Fibroblast of pulmonary artery (primary cell): Measurements from ENCODE around the gene TRIM65.

Source experiments
- DNase-seq: peaks from one replicate; pipeline ENCODE4 v3.0.0-alpha.2; 2010; ENCODE audit warnings: low read depth
- H3K4me3 ChIP-seq: replicated peaks from 2 replicates; pipeline ENCODE4 v1.5.1; 2011; ENCODE audit warnings: low read depth, mild to moderate bottlenecking, control low read depth, low read length, moderate library complexity
- TF ChIP-seq, protein P1 (sequence below): IDR thresholded peaks from 2 replicates; pipeline ENCODE4 v1.5.1; 2011; ENCODE audit warnings: mild to moderate bottlenecking, control low read depth, low read length, inconsistent platforms; ENCODE audit errors: missing control alignments

TRIM65 gene

DNA sequence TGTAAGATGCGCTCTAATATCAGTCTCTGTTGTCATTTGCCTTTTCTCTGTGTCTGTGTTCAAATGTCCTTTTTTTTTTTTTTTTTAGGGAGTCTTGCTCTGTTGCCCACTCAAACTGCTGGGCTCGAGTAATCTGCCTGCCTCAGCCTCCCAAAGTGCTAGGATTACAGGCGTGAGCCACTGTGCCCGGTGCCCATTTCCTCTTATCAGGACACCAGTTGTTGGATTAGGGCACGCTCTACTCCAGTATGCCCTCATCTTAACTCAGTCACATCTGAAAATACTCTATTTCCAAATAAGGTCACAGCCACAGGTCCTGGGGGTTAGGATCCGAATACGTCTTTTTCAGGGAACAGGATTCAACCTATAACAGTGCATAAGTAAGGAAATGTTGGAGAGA is 16.5 kb downstream of the TRIM65 start:
- H3K4me3 ChIP-seq = no peak overlapping the region
- no peak for DNase-seq
- TF ChIP-seq, protein P1, sequence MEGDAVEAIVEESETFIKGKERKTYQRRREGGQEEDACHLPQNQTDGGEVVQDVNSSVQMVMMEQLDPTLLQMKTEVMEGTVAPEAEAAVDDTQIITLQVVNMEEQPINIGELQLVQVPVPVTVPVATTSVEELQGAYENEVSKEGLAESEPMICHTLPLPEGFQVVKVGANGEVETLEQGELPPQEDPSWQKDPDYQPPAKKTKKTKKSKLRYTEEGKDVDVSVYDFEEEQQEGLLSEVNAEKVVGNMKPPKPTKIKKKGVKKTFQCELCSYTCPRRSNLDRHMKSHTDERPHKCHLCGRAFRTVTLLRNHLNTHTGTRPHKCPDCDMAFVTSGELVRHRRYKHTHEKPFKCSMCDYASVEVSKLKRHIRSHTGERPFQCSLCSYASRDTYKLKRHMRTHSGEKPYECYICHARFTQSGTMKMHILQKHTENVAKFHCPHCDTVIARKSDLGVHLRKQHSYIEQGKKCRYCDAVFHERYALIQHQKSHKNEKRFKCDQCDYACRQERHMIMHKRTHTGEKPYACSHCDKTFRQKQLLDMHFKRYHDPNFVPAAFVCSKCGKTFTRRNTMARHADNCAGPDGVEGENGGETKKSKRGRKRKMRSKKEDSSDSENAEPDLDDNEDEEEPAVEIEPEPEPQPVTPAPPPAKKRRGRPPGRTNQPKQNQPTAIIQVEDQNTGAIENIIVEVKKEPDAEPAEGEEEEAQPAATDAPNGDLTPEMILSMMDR = no peak

DNA sequence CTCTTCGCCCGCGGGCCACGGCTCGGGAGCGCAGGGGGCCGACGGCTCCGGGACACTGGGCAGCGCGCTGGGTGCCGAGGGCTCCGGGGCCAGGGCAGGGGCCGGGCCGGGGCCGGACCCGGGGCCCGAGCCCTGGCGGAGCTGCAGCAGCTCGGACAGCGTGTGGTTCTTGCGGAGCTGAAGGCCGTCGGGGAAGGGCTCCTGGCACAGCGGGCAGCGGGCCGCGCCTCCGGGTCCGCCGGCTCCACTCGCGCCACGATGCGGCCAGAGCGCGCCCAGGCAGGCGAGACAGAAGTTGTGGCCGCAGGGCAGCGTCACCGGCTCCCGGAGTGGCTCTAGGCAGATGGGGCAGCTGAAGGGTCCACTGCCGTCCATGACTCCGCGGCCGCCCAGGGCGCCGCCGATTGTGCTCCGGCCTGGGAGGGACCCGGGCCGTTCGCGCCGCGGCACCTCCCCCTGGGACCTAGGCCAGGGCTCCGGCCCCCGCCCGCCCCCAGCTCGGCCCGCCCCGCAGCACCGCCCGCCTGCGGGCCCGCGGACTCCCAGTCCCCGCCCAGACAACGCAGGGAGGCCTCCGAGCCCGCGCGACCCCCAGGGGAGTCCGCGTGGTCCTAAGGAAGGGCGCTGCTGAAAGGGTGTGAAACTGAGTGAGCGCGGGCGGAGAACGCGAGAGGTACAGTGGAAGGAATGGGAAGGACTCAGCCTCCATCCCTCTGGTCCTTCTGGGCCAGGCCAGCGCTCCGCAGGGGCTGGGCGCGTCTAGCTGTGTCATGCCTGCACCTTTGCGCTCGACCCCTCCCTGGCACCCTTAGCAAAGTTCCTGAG is 18.4 kb downstream of the TRIM65 start, which contains the start of gene TRIM47:
Gene TRIM47 (minus strand): TSS at position 408 of the 825 bp plus-strand sequence. CDS start 33 bp downstream, at position 375.
- peak; percentile 77 for DNase-seq
- peak within 1 kb of the TSS; percentile 90 for H3K4me3 ChIP-seq
- TF ChIP-seq, protein P1 = peak; percentile 28

DNA sequence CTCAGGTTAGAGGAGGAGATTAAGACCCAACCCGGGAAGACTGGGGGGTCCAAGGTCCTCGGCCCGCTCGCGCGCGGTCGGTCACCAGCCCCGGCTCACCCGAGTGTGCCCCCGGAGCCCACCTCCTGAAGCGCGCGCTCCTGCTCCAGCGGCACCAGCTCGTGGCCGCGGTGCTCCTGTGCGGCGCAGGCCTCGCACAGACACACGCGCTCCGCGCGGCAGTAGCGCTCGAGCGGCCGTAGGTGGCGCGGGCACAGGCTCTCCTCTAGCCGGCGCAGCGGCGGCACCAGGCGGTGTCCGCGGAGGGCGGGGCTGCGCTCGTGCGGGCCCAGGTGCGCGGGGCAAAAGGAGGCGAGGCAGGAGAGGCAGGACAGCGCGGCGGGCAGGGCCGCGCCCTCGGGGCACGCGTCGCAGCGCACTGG is 19.0 kb downstream of the TRIM65 start:
- DNase-seq = peak; percentile 73
- TF ChIP-seq, protein P1 = peak; percentile 30

DNA sequence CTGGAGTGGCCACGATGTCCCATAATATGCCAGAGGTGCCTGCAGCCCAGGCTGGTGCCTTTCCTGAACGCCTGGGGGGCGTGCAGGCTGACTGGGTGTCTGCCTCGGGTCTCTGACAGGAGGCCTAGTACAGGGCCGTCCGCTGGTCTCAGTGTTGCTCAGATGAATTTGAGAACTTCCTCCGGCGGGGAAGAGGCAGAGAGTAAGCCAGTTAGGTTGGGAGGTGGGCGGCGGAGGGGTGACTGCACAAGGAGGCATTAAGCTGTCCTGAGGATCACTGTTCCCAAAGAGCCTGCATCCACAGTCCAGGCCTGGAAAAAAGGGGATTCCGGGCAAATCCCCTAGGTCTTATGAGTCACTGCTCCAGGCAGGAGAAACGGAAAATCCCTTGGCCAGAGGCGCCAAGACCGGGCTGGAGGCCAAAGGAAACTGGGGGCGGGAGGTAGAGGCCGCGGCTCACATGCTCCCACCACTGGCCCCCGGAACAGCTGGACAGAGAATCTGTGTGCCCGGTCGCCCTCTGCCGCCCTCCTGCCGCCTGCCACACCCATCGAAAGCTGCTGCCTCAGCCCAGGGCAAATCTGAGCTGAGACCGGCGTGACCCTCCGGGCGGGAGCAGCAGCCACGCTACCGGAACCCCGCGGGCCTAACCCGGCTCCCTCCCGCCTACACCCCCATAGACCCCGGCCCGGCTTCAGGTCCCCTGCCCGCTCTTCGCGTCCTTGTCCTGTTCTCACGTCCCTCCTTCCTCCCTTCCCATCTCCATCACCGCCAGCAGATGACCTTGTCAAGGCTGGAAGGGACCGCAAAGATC is 19.6 kb downstream of the TRIM65 start:
- TF ChIP-seq, protein P1 = peak; percentile 8
- DNase-seq = peak; percentile 98
- peak overlapping the region; percentile 90 for H3K4me3 ChIP-seq

More for the DNA sequence above, 19.0 kb downstream of the TRIM65 start:
- H3K4me3 ChIP-seq = peak overlapping the region; percentile 90

DNA sequence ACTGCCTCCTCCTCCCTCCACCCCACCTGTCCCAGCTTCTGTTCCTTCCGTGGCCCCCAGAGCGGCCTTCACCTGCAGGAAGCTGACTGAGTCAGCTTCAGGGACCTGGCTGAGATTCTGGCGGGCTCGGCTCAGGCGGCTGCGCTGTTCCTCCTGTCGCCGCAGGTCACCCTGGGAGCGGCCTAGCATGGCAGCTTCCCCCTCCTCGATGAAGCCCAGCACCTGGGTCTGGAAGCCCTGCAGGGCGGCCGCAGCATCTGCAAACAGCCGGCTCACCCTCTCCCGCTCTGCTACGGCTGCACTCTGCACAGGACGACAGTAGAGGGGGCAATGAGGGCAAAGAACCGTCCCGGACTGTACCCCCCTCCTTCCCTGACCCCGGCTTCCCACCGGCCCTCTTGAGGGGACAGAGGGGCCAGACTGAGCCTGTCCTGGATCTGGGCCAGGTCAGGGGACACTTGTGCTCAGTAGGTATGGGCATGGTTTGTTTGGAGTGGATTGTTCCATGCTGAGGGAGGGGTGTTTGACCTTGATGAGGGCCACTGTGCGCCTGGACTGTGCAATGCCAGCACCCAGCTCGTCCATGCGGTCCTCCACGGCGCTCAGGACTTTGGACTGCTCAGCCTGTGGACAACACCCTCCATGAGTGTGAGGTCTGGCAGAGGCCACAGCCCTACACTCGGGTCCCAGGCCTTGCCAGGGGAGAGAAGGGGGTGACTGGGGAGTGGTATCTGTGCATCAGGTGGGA is 20.4 kb downstream of the TRIM65 start:
- H3K4me3 ChIP-seq = peak overlapping the region; percentile 90
- TF ChIP-seq, protein P1 = peak; percentile 14
- DNase-seq = no peak

DNA sequence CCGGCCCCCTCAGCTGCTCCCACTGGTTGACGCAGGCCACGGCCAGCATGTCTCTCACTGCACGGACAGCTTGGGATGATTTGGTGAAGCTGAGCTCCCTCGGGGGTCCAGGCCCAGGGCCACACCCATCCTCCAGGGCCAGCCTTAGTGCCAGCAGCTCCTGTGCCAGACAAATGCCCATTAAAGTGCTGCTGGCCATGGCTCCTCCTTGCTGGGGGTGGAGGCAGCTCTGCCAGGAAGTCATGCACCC is 20.9 kb downstream of the TRIM65 start:
- no peak for DNase-seq
- TF ChIP-seq, protein P1 = no peak
- peak overlapping the region; percentile 90 for H3K4me3 ChIP-seq
